ENCODE data around the gene FNBP1. TPM values are rescaled to one million over a fixed set of nuclear protein-coding genes. Genes with fewer than 3 reads are reported as not detected.

The FNBP1 gene
- total RNA-seq, 1 experiment from 2014 or later, result 43.6 TPM

- ChIA-PET CTCF (no interaction called here), POLR2A (no interaction called here)
- TF ChIP-seq NFE2L1 (CRISPR knock-in tag; IDR thresholded peaks at IDR 0.05), result no peak
- TF ChIP-seq NR3C1 (CRISPR knock-in tag; conservative IDR thresholded peaks at IDR 0.05; ENCODE audit: low read depth), result no peak
- TF ChIP-seq GABPB1 (CRISPR knock-in tag; IDR thresholded peaks at IDR 0.05), result no peak
- TF ChIP-seq SOX15 (CRISPR knock-in tag; IDR thresholded peaks at IDR 0.05), result no peak
- TF ChIP-seq ZNF671 (CRISPR knock-in tag; IDR thresholded peaks at IDR 0.05), result no peak
- TF ChIP-seq PREB (CRISPR knock-in tag; IDR thresholded peaks at IDR 0.05; ENCODE audit: borderline replicate concordance), result no peak
- no peak for TF ChIP-seq TEAD1 (CRISPR knock-in tag; IDR thresholded peaks at IDR 0.05)
- no peak for TF ChIP-seq CREM (CRISPR knock-in tag; IDR thresholded peaks at IDR 0.05)
- TF ChIP-seq HMGXB4 (CRISPR knock-in tag; IDR thresholded peaks at IDR 0.05), result no peak
- no peak for TF ChIP-seq NR2C2 (CRISPR knock-in tag; IDR thresholded peaks at IDR 0.05)
- no peak for TF ChIP-seq FOXK1 (CRISPR knock-in tag; IDR thresholded peaks at IDR 0.05)
- no peak for TF ChIP-seq TP53 (CRISPR knock-in tag; IDR thresholded peaks at IDR 0.05)
- no peak for TF ChIP-seq AR (CRISPR knock-in tag; IDR thresholded peaks at IDR 0.05)
- no peak for TF ChIP-seq ZNF416 (CRISPR knock-in tag; IDR thresholded peaks at IDR 0.05)
- no peak for TF ChIP-seq FOXP1 (CRISPR knock-in tag; IDR thresholded peaks at IDR 0.05; ENCODE audit: borderline replicate concordance)
- TF ChIP-seq ZNF317 (CRISPR knock-in tag; IDR thresholded peaks at IDR 0.05; ENCODE audit: borderline replicate concordance, low read depth), result no peak
- no peak for TF ChIP-seq HMGA2 (CRISPR knock-in tag; IDR thresholded peaks at IDR 0.05)
- no peak for DNase-seq (ENCODE audit: low spot score)
- Mint-ChIP-seq H3K4me1 (no peaks in the 10 kb centered on the region), H3K27ac (no peak overlapping the region), H3K4me3 (no peak overlapping the region), H3K36me3 (peaks cover 17% of the 10 kb centered on the region), H3K27me3 (ENCODE audit: low read depth) (no peaks in the 10 kb centered on the region), H3K9me3 (peaks cover 12% of the 10 kb centered on the region)
- no peak for ATAC-seq
Observed at GRCh38 chr9:129945314-129945713, 97.7 kb downstream of the FNBP1 start.

GRCh38 chr9:129944506-129945116 lies 98.4 kb downstream of the FNBP1 start:
- no peak for ATAC-seq
- POLR2A ChIA-PET, result no interaction called here
- DNase-seq (ENCODE audit: low spot score), result no peak
- H3K9me3 Mint-ChIP-seq, result peaks cover 12% of the 10 kb centered on the region
- peaks cover 2% of the 10 kb centered on the region for H3K4me1 Mint-ChIP-seq
- CTCF ChIA-PET, result interaction anchor here (0.6 kb wide), 2 partner anchors 10 to 12 kb away, joined by 3 to 4 read pairs; no protein-coding TSS in a partner anchor
- peaks cover 17% of the 10 kb centered on the region for H3K36me3 Mint-ChIP-seq
- no peak overlapping the region for H3K4me3 Mint-ChIP-seq
- no peaks in the 10 kb centered on the region for H3K27me3 Mint-ChIP-seq (ENCODE audit: low read depth)
- H3K27ac Mint-ChIP-seq, result no peak overlapping the region
- no peak for TF ChIP-seq IRF2 (CRISPR knock-in tag; IDR thresholded peaks at IDR 0.05; ENCODE audit: borderline replicate concordance, low read depth)
- TF ChIP-seq ZBTB43 (CRISPR knock-in tag; IDR thresholded peaks at IDR 0.05), result no peak
- TF ChIP-seq ZNF425 (CRISPR knock-in tag; conservative IDR thresholded peaks at IDR 0.05), result no peak
- no peak for TF ChIP-seq CBFB (CRISPR knock-in tag; IDR thresholded peaks at IDR 0.05; ENCODE audit: low read depth)
- no peak for TF ChIP-seq SOX15 (CRISPR knock-in tag; IDR thresholded peaks at IDR 0.05)
- no peak for TF ChIP-seq NR3C1 (CRISPR knock-in tag; conservative IDR thresholded peaks at IDR 0.05; ENCODE audit: low read depth)
- TF ChIP-seq ZNF423 (CRISPR knock-in tag; IDR thresholded peaks at IDR 0.05), result no peak
- no peak for TF ChIP-seq ATF1 (CRISPR knock-in tag; IDR thresholded peaks at IDR 0.05)
- TF ChIP-seq GTF2I (CRISPR knock-in tag; conservative IDR thresholded peaks at IDR 0.05), result no peak
- no peak for TF ChIP-seq NR2C2 (CRISPR knock-in tag; IDR thresholded peaks at IDR 0.05)
- no peak for TF ChIP-seq FOXJ3 (CRISPR knock-in tag; IDR thresholded peaks at IDR 0.05; ENCODE audit: borderline replicate concordance)
- no peak for TF ChIP-seq ATF3 (CRISPR knock-in tag; conservative IDR thresholded peaks at IDR 0.05)
- TF ChIP-seq ZNF416 (CRISPR knock-in tag; IDR thresholded peaks at IDR 0.05), result no peak
- TF ChIP-seq SMAD3 (CRISPR knock-in tag; IDR thresholded peaks at IDR 0.05; ENCODE audit: borderline replicate concordance), result no peak
